ENCODE measurements around the gene SMC6.

The SMC6 gene

DNA sequence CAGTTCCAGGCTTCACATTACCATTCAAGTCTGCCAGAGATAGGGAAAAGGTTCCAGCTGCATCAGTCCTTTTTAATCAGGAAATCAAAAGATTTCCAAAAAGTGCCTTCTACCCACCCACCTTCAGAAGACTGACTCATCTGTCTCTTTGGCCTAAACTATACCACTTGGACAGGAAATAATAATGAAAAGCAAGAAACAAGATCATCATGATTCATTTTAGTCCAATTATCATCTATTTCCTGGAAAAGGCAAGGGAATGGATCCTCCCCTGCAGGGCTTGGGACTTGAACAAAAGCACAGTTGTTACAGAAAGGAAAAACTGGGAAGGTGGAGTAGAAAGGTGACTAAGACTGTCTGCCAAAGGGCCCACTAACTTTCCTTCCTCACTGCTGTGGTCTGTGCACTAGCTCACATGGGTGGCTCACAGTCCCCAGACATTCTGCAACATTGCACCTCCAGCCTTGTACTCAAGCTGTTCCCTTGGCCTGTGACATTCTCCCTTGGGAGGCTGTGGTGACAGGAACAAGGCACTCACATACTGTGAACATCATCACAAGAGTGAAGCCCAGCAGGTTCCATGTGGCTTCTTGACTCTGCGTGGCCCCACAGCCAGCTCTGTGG lies 137.8 kb downstream of the SMC6 start:
- DNase-seq (ENCODE audit: low spot score), result peak; percentile 27

DNA sequence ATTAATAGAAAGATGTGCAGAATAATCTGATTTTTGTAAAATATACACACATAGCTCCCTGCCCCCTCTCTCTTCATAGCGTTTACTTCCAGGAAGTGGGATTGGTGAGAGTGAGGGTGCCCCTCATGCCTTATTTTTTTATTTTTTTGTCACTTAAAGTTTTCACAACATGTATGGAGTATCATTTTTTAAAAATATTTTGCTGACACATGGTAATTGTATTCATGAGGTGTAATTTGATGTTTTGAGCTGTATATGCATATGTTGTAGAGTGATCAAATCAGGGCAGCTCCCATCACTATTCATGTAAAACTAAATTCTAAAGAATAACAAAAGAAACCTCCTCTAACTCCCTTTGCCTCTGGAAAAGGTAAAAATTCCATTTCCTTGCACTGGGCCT lies 138.5 kb downstream of the SMC6 start:
- DNase-seq (ENCODE audit: low spot score), result no peak

DNA sequence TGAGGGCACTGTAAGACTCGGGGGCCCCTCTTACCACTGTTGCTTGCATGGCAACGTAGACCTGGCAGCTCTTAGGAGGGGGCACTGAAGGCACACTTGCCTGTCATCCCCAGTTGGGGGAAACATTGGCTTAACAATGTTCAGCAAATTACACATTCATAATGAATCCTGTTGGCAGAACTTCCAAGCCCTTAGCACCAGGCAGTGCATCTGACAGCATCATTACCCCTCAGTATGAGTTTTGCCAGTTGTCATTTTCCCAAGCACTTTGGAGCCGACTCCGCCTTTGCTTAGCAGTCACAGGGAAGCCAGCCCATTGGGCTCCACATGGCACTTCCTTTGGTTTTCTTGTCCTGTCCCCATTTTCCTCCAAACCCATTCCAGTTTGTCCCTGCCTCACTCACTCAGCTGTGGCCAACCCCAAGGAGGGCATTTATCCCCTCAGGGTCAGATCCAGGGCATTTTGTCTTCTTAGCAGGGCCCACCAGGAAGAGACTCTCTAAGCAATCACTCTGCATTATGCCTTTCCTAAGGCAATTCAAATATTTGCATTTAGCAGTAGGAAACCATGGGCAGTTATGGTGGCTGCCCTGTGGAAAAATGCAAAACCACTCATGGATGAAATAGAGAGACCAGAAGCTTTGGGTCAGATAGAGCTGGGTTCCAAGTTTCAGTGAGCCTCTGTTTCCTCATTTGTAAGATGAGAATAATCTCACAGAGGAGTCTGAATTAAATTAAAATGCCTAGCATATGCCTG lies 139.3 kb downstream of the SMC6 start:
- no peak for DNase-seq (ENCODE audit: low spot score)

All from LoVo (cell line).